GM19023 (cell line): ENCODE data around the gene KIRREL1.

Experiments used
- ATAC-seq: cut with Tn5 transposase; IDR thresholded peaks from one replicate; pipeline ENCODE4 v1.9.1; 2021; ENCODE audit warnings: mild to moderate bottlenecking, moderate library complexity; ENCODE audit not compliant: unreplicated experiment

The KIRREL1 gene

GRCh38 chr1:158062174-158062573 lies 68.7 kb downstream of the KIRREL1 start:
- ATAC-seq: no peak

- no peak for ATAC-seq
These were observed 74.2 kb downstream of the KIRREL1 start for GRCh38 chr1:158067662-158068061.

- no peak for ATAC-seq
These were observed 75.5 kb downstream of the KIRREL1 start for GRCh38 chr1:158068918-158069317.

GRCh38 chr1:158071138-158071537 lies 77.7 kb downstream of the KIRREL1 start:
- ATAC-seq: no peak

GRCh38 chr1:158075078-158075477 lies 81.6 kb downstream of the KIRREL1 start:
- ATAC-seq: no peak

GRCh38 chr1:158076441-158076840 lies 83.0 kb downstream of the KIRREL1 start:
- ATAC-seq: no peak

- no peak for ATAC-seq
These were observed 84.2 kb downstream of the KIRREL1 start for GRCh38 chr1:158077411-158078256.

- no peak for ATAC-seq
These were observed 85.2 kb downstream of the KIRREL1 start for GRCh38 chr1:158078569-158079080.

- no peak for ATAC-seq
These were observed 86.6 kb downstream of the KIRREL1 start for GRCh38 chr1:158080066-158080465.

- ATAC-seq: no peak
These were observed 90.9 kb downstream of the KIRREL1 start for GRCh38 chr1:158084336-158084735.

- no peak for ATAC-seq
These were observed 91.3 kb downstream of the KIRREL1 start for GRCh38 chr1:158084747-158085146.

- ATAC-seq: no peak
These were observed 94.0 kb downstream of the KIRREL1 start for GRCh38 chr1:158087320-158087927.

- ATAC-seq: no peak
These were observed 96.0 kb downstream of the KIRREL1 start for GRCh38 chr1:158089476-158089875.

GRCh38 chr1:158089925-158090637 lies 96.6 kb downstream of the KIRREL1 start:
- no peak for ATAC-seq

GRCh38 chr1:158093376-158093775 lies 99.9 kb downstream of the KIRREL1 start:
- no peak for ATAC-seq

GRCh38 chr1:158094571-158094970 lies 101.1 kb downstream of the KIRREL1 start:
- no peak for ATAC-seq

GRCh38 chr1:158095737-158096335 lies 102.4 kb downstream of the KIRREL1 start:
- ATAC-seq: peak; percentile 52

GRCh38 chr1:158098256-158098655 lies 104.8 kb downstream of the KIRREL1 start:
- no peak for ATAC-seq

GRCh38 chr1:158099185-158099584 lies 105.7 kb downstream of the KIRREL1 start:
- no peak for ATAC-seq

- ATAC-seq: no peak
These were observed 107.1 kb downstream of the KIRREL1 start for GRCh38 chr1:158100498-158100897.

GRCh38 chr1:158101455-158101854 lies 108.0 kb downstream of the KIRREL1 start:
- no peak for ATAC-seq
